AG08395 (cell line): ENCODE data around the gene SIGLEC9.

ENCODE experiments used
- DNase-seq: peaks from one replicate; pipeline ENCODE4 v3.0.0; 2012; ENCODE audit warnings: mixed read lengths, low spot score

The SIGLEC9 gene

DNA sequence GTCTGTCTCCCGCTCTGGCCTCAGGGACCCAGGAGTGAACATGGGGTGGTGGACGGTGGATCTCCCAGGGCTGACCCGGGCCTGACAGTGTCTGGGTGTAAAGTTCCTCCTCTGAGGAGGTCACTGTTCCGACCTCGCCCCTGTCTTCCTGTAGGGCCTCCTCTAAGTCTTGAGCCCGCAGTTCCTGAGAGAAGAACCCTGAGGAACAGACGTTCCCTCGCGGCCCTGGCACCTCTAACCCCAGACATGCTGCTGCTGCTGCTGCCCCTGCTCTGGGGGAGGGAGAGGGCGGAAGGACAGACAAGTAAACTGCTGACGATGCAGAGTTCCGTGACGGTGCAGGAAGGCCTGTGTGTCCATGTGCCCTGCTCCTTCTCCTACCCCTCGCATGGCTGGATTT is at the start of gene SIGLEC9:
Gene SIGLEC9 (plus strand): TSS at position 178 of the 400 bp plus-strand sequence. CDS start 69 bp downstream, at position 247.
- no peak for DNase-seq

GRCh38 chr19:51075998-51076397 is 48.7 kb upstream of the SIGLEC9 start:
- DNase-seq, result no peak

DNA sequence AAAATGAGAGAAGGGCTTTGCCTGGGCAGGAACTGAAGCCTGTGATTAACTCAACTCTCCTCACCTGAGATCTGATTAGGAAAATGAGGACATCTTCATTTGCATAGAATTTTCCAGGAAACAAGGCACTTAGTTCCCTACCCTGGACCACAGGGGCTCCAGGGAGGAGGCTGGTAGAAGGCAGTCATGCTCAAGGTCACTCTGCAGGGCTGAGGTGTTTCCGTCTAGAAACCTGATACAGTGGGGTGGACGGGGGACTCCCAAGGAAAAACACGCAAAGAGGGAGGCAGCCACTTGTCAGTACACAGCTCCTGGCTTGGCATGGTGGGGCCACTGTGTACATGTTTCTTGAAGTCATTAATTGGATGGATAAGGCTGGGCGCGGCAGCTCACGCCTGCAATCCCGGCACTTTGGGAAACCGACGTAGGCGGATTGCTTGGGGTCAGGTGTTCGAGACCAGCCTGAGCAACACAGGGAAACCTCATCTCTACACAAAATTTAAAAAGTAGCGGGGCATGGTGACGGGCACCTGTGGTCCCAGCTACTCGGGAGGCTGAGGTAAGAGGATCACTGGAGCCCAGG is 48.0 kb upstream of the SIGLEC9 start:
- no peak for DNase-seq

DNA sequence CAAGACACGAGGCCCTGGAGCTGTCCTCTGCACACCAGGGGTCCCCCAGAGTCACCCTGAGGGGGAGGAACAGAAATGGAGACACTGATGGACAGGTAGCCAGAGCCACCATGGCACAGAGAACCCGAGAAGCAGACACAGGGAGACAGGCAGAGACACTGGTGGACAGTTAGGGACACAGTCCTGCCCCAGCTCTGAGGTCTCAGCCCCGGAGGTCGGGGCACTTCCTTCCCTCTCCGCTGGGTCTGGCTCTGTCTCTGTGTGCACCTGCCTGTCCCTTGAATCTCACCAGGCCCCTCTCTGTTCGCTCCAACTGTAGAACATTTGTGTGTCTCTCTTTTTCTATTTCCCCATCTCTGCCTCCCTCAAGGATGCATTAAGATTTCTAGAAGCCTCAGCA is 46.6 kb upstream of the SIGLEC9 start:
- no peak for DNase-seq

- DNase-seq, result no peak
These were observed 46.0 kb upstream of the SIGLEC9 start for GRCh38 chr19:51078731-51079130.

DNA sequence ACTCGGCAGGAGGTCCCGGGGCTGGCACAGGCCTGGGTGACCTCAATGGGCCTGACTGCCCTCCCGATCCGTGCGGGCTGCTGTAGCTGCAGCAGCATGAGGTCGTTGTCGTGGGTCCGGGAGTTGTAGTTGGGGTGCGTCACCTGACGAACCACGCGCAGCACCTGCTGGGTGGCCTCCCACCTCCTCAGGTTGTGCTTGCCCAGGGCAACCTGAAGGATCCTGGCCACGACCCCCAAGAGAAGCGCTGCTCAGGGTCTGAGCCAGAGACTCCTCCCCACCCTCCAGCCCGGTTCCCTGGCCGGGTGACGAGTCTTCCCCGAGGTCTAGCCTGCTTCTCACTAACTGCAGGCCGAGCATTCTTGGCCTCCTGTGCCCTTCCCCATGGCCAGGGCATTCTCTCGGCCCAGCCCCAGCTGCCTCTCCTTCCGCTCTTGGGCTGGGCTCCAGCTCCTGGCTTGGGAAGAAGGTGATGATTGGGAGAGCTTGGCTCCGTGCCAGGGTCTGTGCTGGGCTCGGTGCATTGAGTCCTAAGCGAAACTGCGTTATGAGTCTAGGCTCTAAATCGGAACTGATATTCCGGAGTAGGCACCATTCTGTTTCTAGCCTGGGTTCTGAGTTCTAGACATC is 45.1 kb upstream of the SIGLEC9 start:
- no peak for DNase-seq

- DNase-seq, result no peak
These were observed 43.2 kb upstream of the SIGLEC9 start for GRCh38 chr19:51081476-51081875.

DNA sequence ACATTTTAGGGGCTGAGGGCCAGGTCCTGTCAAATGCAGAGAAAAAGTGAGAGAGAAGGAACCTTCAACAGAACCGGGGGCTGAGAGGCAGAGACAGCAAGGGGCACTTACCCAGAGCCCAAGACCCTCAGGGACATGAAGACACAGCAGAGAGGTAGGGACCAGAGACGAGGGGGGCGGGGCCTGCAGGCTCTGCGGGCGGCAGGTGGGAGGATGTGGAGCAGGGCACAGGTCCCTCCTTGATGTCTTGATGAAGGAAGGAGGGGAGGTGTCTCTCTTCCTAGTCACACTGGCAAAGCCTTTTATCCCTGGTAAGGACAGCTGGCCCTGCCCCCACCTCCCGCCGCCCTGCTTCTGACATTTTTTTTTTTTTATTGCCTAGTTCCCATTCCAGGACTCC is 42.1 kb upstream of the SIGLEC9 start, which contains the start of gene KLK14:
Gene KLK14 (minus strand): TSS at position 277 of the 400 bp plus-strand sequence. CDS start 273 bp downstream, at position 4.
- no peak for DNase-seq

GRCh38 chr19:51083181-51083580 is 41.5 kb upstream of the SIGLEC9 start:
- DNase-seq, result no peak

GRCh38 chr19:51083783-51084182 is 40.9 kb upstream of the SIGLEC9 start:
- no peak for DNase-seq

DNA sequence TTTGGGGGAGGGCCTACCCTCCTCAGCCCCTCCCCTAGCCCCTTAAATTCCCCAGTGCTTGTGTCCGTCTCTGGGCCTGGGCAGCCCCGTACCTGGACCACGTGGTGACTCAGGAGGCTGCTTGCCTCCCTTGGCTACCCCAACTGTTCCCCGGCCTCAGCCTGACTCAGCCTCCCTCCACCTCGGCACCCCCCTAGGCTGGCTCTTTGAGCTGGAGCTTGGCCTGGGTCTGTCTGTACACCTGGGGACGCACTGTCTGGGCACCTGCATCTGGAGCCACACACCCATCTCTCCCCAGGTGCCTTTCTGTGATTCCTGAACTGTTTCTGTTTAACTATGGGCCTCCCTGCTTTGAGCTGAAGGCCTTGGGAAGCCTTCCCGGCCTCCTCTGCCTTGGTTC is 40.2 kb upstream of the SIGLEC9 start:
- no peak for DNase-seq

GRCh38 chr19:51086153-51086850 is 38.4 kb upstream of the SIGLEC9 start:
- no peak for DNase-seq

GRCh38 chr19:51089786-51090185 is 34.9 kb upstream of the SIGLEC9 start:
- no peak for DNase-seq

- no peak for DNase-seq
These were observed 34.2 kb upstream of the SIGLEC9 start for GRCh38 chr19:51090471-51090870.

DNA sequence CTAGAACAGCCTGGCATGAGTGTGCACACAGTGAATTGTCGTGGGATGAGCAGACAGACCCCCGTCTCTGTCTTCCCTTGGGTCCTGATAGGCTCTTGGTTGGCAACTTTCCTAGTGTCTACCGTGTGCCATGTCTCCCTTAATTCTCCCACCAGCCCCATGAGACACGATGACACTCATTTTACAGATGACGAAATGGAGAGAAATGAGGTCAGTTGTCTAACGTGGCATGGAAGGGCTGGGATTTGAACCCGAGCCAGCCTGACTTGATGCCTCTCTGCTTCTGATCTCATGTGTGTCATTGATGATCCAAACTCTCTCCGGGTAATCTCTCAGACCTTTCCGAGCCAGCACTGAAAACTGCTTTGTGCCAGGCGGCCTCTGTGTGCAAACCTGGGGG is 33.6 kb upstream of the SIGLEC9 start:
- DNase-seq, result no peak

GRCh38 chr19:51091895-51092873 is 32.5 kb upstream of the SIGLEC9 start:
- DNase-seq, result no peak

DNA sequence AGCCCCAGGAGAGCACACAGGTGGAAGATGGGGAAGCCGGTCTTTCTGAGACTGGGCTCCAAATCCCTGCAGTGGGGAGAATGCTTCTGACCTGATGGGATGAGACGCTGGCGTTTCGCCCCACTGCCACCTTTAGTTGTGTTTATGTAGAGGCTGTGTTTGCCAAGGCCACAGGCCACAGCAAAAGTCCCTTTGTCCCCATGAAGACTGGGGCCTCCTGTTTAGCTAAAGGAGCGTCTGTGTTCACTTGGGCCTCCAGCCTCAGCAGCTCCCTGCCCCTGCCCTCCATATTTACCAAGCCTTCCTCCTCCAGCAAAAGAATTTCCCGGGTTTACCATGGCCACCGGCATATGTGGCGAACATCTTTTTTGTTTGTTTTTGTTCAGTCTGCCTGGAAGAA is 31.6 kb upstream of the SIGLEC9 start:
- DNase-seq, result no peak

DNA sequence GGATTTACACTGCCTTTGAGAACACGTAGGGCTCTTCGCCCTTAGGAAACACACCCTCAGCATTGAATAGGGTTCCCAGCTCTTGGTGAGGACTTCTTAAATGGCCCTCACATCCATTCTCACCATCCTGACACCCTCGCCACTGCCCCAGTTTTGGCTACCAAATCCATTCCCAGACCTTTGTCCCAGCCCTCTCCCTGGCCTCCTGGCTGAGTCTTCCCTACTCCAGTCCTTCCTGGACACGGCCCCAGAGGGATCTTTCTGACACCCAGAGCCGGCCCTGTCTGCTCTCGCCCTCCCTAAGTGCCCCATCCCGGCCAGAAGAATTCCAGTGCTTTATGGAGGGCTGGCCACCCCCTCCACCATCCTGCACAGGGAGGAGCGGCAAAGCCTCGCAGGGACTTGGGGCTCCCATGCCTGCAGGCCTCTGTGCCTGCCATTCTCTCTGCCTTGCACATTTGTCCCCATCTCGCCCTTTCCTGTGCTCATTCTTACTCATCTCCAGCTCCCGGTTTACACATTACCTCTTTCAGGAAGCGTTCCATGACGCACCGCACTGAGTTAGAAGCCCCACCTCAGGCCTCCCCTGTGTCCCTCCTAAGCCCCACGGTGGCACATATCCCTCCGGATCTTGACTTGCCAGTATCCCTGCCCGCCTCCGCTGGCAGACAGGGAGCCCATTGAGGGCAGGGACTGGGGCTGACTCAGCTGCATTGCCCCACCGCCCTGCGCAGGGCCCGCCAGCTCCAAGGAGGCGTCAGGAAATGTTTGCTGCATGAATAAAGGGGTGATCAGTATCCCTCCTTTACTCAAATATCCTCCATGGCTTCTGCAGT is 31.0 kb upstream of the SIGLEC9 start:
- DNase-seq, result no peak

DNA sequence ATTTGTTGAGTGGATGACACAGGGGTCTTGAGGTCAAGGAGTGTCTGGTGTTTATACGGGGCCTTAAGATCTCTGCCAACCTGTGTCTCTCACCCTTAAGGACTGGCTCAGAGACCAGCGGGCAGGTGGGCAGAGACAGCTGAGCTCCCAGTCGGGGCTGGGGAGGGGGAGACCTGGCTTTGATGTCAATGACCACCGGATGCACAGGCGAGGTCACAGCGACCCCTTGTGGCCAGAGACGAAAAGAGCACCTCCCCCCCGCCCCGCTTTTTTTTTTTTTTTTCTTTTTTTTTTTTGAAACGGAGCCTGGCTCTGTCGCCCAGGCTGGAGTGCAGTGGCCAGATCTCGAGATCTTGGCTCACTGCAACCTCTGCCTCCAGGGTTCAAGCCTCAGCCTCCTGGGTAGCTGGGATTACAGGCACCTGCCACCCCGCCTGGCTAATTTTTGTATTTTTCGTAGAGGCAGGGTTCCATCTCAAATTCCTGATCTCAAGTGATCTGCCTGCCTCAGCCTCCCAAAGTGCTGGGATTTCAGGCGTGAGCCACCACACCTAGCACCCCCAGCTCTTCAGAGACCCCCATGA is 29.9 kb upstream of the SIGLEC9 start:
- peak; percentile 46 for DNase-seq

DNA sequence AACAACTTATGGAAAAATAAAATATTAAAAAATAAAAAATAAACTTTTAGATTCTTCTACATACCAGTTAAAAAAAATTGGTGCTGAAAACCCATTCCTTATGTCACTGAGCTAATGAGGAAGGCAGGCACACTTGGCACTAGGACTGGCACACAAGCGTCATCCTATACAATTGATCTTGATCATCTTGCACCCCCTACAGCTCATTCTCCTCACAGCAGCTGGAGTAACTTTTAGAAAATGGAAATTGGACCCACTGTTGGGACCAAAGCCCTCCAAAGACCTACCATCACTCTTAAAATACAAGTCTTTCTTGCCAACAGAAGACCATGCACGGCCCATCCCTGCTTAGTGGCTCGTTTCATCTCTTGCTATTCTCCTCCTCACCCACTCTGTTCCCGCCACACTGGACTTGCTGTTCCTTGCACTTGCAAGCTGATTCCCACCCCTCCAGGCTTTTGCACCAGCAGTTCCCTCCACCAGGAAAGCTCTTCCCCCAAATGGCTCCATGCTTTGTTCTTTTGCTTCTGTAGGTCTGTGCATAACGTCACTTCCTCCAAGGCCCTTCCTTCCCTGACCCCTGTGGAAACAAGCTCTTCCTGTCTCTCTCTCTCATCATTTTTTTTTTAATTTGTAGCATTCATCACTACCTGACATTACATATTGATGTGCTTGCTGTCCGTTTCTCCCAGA is 28.1 kb upstream of the SIGLEC9 start:
- DNase-seq, result no peak
